DMS79 treated with DMSO at 0.1 percent for 48 hours (cell line): Measurements from ENCODE around the gene CEP68.
"Not testable (repeated sequence)": the region's sequence is repeated elsewhere in the genome, so short reads cannot be mapped to it uniquely, and the experiment has no call there.

Source experiments
- DNase-seq: peaks from one replicate; lab custom pipeline; 2025; lab: John Stamatoyannopoulos, UW

The CEP68 gene

GRCh38 chr2:65030476-65031332 lies 25.5 kb upstream of the CEP68 start:
- DNase-seq: no peak

- peak; percentile 65 for DNase-seq
Measured at GRCh38 chr2:65031341-65032018, 24.7 kb upstream of the CEP68 start.

- DNase-seq: peak; percentile 40
Measured at GRCh38 chr2:65032019-65032975, 23.9 kb upstream of the CEP68 start.

- peak; percentile 44 for DNase-seq
Measured at GRCh38 chr2:65033178-65033577, 23.0 kb upstream of the CEP68 start.

GRCh38 chr2:65033667-65034066 lies 22.5 kb upstream of the CEP68 start:
- not testable (repeated sequence) for DNase-seq

GRCh38 chr2:65035351-65035943 lies 20.8 kb upstream of the CEP68 start:
- DNase-seq: no peak

GRCh38 chr2:65037178-65037577 lies 19.0 kb upstream of the CEP68 start:
- DNase-seq: no peak

- DNase-seq: no peak
Measured at GRCh38 chr2:65039640-65040039, 16.6 kb upstream of the CEP68 start.

- peak; percentile 74 for DNase-seq
Measured at GRCh38 chr2:65040400-65041261, 15.6 kb upstream of the CEP68 start.

- DNase-seq: no peak
Measured at GRCh38 chr2:65043001-65043400, 13.2 kb upstream of the CEP68 start.

GRCh38 chr2:65044097-65044735 lies 12.0 kb upstream of the CEP68 start:
- DNase-seq: no peak

- DNase-seq: no peak
Measured at GRCh38 chr2:65045651-65046050, 10.6 kb upstream of the CEP68 start.

- DNase-seq: no peak
Measured at GRCh38 chr2:65046633-65047407, 9.4 kb upstream of the CEP68 start.

GRCh38 chr2:65049010-65049639 lies 7.1 kb upstream of the CEP68 start:
- DNase-seq: peak; percentile 16

GRCh38 chr2:65050931-65051330 lies 5.3 kb upstream of the CEP68 start:
- no peak for DNase-seq

GRCh38 chr2:65053199-65053598 lies 3.0 kb upstream of the CEP68 start:
- no peak for DNase-seq

GRCh38 chr2:65054749-65055421 lies 1.3 kb upstream of the CEP68 start:
- no peak for DNase-seq

GRCh38 chr2:65055422-65056214 lies 598 bp upstream of the CEP68 start:
- DNase-seq: peak; percentile 82
